Colonic mucosa (tissue), 4 donors: ENCODE results near the gene LHFPL3. TPM values are rescaled to one million over a fixed set of nuclear protein-coding genes. Genes with fewer than 3 reads are reported as not detected.

ENCODE experiments used
- DNase-seq: peaks from one replicate; pipeline ENCODE4 v3.0.0-alpha.2; 2020
- H3K27ac ChIP-seq: fragments of 200-600 bp; one replicate; pipeline ENCODE4 v1.8.0; 2021
- H3K27me3 ChIP-seq: fragments of 200-600 bp; one replicate; pipeline ENCODE4 v1.8.0; 2021
- H3K36me3 ChIP-seq: fragments of 200-600 bp; one replicate; pipeline ENCODE4 v1.8.0; 2021
- H3K4me1 ChIP-seq: fragments of 200-600 bp; one replicate; pipeline ENCODE4 v1.8.0; 2021; ENCODE audit warnings: mild to moderate bottlenecking
- H3K4me3 ChIP-seq: fragments of 200-600 bp; one replicate; pipeline ENCODE4 v1.8.0; 2021
- H3K9ac ChIP-seq, 2 donors: one replicate each; pipeline ENCODE4 v1.7.0; 2013; ENCODE audit warnings: control low read depth in 2 of 2, low read depth in 2 of 2, low read length in 2 of 2
- H3K9me3 ChIP-seq: fragments of 200-600 bp; one replicate; pipeline ENCODE4 v1.8.0; 2021
- CTCF ChIP-seq: fragments of 200-600 bp; IDR thresholded peaks from one replicate; pipeline ENCODE4 v1.8.0; 2022; ENCODE audit warnings: antibody characterized with exemption, mild to moderate bottlenecking
- intact Hi-C: fragments of 100-400 bp; cut with DNase I; formaldehyde crosslinking; loops from one replicate; pipeline ENCODE4 v1.14.1; 2022
- total RNA-seq, 2 donors: library from RNA; stranded (reverse); fragmentation: NEBNext Ultra II Directional in 1 of 2; extraction: Animal tissue kit (Norgen Biotek cat#: 25700) in 1 of 2; gene quantifications; one replicate each; pipeline ENCODE4 v1.2.1, GENCODE V29; 2021
- donor health status: healthy.
- donor health status: DM: no; HTN: no; CAD: no.
- donor health status: DM: no; HTN: no; CAD: no.

LHFPL3 gene
- total RNA-seq, 2 donors from 2014 or later: 0.12 to 0.27 TPM

- Histone ChIP-seq H3K36me3 (no peaks in the 10 kb centered on the region), H3K4me1 (no peaks in the 10 kb centered on the region), H3K4me3 (no peak overlapping the region), H3K9ac (no peak overlapping the region), H3K9me3 (no peaks in the 10 kb centered on the region), H3K27ac (no peak overlapping the region), H3K27me3 (no peaks in the 10 kb centered on the region)
- DNase-seq: no peak
- TF ChIP-seq CTCF: no peak
- intact Hi-C loops: no loop called here
Measured at GRCh38 chr7:104388222-104388621, 59.8 kb downstream of the LHFPL3 start.

- TF ChIP-seq CTCF: no peak
Measured at GRCh38 chr7:104395162-104395561, 66.8 kb downstream of the LHFPL3 start.

GRCh38 chr7:104397442-104397841 lies 69.0 kb downstream of the LHFPL3 start:
- TF ChIP-seq CTCF: no peak
- Histone ChIP-seq H3K27me3 (no peaks in the 10 kb centered on the region), H3K27ac (no peak overlapping the region), H3K9me3 (no peaks in the 10 kb centered on the region), H3K4me3 (no peak overlapping the region), H3K36me3 (no peaks in the 10 kb centered on the region), H3K4me1 (no peaks in the 10 kb centered on the region), H3K9ac (no peak overlapping the region)
- intact Hi-C loops: no loop called here
- DNase-seq: no peak

More at GRCh38 chr7:104395162-104395561, 66.8 kb downstream of the LHFPL3 start:
- Histone ChIP-seq H3K9ac (no peak overlapping the region), H3K9me3 (no peaks in the 10 kb centered on the region), H3K27ac (no peak overlapping the region), H3K4me3 (no peak overlapping the region), H3K36me3 (no peaks in the 10 kb centered on the region), H3K4me1 (no peaks in the 10 kb centered on the region), H3K27me3 (no peaks in the 10 kb centered on the region)
- intact Hi-C loops: no loop called here
- DNase-seq: no peak

GRCh38 chr7:104408371-104408770 lies 80.0 kb downstream of the LHFPL3 start:
- H3K27ac ChIP-seq: no peak overlapping the region
- no peaks in the 10 kb centered on the region for H3K4me1 ChIP-seq
- intact Hi-C loops: no loop called here
- no peaks in the 10 kb centered on the region for H3K9me3 ChIP-seq
- no peaks in the 10 kb centered on the region for H3K27me3 ChIP-seq
- H3K36me3 ChIP-seq: no peaks in the 10 kb centered on the region
- no peak for TF ChIP-seq CTCF
- H3K9ac ChIP-seq: no peak overlapping the region
- no peak overlapping the region for H3K4me3 ChIP-seq
- DNase-seq: no peak

GRCh38 chr7:104410742-104411141 lies 82.3 kb downstream of the LHFPL3 start:
- H3K27me3 ChIP-seq: no peaks in the 10 kb centered on the region
- H3K9ac ChIP-seq: no peak overlapping the region
- intact Hi-C loops: no loop called here
- no peak overlapping the region for H3K27ac ChIP-seq
- no peaks in the 10 kb centered on the region for H3K9me3 ChIP-seq
- H3K4me1 ChIP-seq: no peaks in the 10 kb centered on the region
- no peak for TF ChIP-seq CTCF
- H3K36me3 ChIP-seq: no peaks in the 10 kb centered on the region
- DNase-seq: no peak
- H3K4me3 ChIP-seq: no peak overlapping the region

GRCh38 chr7:104412911-104413310 lies 84.5 kb downstream of the LHFPL3 start:
- no peak for TF ChIP-seq CTCF
- Histone ChIP-seq H3K27me3 (no peaks in the 10 kb centered on the region), H3K4me3 (no peak overlapping the region), H3K9ac (no peak overlapping the region), H3K9me3 (no peaks in the 10 kb centered on the region), H3K36me3 (no peaks in the 10 kb centered on the region), H3K4me1 (no peaks in the 10 kb centered on the region), H3K27ac (no peak overlapping the region)
- no peak for DNase-seq
- intact Hi-C loops: no loop called here
